Midbrain (tissue), 1 donor: Measurements from ENCODE around the gene FN1.

Experiments used
- DNase-seq: peaks from one replicate; lab custom pipeline; 2025; lab: John Stamatoyannopoulos, UW

The FN1 gene

DNA sequence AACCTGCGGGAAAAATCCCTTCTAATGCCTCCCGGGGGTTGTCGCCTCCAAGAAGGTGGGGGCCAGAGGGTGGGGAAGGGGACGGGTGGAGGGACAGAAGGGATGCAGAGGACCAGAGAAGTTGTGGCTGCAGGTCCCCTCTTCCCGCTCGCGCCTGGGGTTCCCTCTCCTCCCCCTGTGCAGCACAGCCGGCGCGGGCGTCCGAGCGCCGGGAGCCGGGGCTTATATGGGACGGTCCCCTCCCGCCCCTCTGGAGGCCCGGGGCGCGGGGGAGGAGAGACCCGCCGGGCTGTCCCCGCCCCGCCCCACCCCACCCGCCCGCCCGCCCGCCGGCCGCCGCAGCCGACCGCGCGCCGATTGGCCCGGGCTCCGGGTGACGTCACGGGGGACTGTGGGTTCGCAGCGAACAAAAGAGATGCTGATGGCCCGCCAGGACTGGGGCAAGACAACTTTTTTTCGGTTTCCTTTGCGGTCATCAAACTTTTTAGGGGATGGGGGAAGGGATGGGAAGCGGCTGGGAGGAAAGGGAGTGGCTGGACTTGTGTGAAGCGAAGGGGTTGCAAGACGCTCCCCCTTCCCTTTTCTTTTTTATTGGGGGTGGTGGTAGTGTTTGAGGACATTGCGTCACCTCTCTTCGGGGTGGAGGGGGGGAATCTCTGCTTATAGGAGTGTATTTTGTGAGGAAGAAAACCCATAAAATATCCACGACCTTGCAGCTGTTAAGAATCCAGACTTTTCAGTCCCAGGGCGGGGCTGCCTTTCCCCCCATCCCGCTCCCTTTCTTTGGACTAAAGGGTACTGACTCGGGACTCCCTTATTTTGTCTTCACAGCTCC is at the start of gene FN1:
Gene FN1 (minus strand): TSS at position 199 of the 835 bp plus-strand sequence. CDS start 266 bp downstream, outside the sequence.
- DNase-seq, result peak; percentile 74

DNA sequence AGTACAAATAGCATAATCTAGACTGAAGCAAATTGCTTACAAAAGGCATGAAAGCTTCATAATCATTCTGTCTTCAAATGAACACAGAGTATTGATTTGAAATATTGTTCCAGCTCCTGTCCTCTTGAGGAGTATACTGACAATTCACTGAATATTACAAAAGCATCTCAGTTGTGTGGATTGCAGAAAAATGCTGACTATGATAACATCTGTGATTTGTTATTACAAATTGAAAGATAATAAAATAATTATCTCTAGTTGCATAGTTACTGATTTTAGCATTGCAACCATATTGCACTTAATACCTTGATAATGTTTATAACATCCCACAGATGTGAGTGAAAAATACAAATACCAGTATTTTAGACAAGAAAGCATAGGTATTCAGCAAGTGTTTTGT is 49.2 kb upstream of the FN1 start:
- no peak for DNase-seq

DNA sequence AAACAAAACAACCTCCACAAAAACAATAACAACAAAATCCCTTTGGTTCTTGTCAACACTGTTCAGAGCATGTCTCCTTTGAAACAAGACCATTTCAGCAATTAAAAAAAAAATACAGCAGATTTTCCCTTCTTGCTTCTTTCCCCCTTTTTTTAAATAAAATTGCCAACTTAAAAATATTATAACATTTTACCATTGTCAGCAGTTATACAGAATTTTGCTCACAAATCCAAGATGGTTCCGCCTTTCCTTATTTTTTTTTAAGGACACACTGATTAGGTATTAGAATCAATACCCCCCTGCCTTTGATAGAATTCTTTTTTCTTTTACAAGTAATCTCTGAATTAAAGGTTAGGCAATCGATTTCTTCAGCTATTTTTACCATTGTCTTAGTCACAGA is 48.7 kb upstream of the FN1 start:
- no peak for DNase-seq

DNA sequence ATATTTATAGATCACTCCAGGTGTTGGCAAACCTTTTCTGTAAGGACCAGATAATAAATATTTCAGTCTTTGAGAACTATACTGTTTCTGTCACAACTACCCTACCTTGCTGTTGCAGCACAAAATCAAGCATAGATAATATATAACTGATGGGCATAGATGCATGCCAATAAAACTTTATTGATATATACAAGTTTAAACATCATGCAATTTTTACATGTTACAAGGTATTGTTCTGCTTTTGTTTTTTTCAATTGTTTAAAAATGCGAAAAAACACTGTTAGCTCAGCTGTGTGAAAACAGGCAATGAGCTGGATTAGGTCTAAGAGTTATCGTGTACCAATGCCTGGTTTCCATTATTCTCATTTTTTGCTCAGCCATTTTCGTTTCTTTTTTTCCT is 47.6 kb upstream of the FN1 start:
- no peak for DNase-seq

DNA sequence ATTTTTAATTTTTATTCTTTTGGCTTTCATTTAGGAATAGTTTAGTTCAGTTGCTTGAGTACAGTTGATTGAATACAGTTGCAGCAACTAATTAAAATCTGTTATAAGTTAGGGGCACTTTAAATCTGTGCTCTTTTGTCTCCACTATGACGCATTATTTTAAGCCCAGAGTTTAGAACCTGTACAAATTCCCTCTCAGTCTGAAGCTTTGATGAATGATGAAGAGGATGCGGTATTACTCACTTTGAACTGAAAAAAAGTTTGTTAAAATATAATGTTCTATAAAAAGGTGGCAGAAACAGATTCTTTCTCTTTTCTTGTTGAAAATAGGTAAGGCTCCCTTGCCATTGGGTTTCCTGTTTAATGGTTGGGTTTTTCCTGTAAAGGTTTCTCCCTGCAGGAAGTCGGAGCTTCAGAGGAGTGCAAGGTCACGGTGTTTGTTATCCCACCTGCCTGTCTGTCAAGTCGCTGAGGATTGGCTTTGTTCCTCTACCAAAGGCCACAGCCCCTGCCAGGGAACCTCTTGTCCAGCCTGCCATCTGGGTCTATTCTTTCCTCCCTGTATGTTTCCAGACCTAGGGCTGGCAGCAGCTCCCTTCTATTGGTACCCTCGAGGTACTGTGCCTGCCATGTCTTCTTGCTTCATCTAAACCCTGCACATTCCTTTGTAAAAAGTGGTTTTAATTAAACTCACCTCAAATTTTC is 43.8 kb upstream of the FN1 start:
- no peak for DNase-seq

DNA sequence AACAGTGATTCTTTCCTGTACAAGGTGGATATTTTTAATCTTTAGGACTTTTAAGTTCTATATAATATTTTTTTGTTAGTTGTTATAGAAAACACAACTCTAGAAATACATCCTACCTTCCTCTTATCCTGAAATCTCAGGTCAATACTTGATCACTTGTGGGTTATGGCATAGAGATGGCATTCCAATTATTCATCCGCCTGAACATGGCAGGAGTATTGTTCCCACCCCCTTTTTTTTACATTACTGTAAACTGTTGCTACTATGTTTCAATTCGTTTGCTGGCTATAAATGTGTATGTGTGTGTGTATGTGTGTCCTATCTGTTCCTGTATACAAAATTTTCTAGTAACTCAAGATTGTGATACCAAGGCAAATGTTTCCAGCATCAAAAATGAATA is 43.3 kb upstream of the FN1 start:
- no peak for DNase-seq

DNA sequence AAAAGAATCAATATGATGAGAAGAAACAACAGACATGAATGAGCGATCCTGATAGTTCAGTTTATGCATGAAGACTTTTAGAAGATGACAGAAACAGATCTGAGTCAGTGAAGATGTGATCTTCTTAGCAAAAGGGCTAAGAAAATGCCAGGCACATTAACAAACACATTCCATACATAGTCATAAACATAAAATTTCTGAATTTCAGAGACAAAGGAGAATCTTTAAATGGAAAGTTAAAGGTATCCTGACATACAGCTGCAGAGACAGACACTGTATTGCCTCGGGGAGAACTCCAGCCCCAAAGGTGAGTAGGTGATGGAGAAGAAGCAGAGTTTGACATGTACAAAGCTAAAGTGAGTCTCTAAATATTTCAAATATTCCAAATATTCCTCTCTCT is 40.6 kb upstream of the FN1 start:
- DNase-seq, result no peak

DNA sequence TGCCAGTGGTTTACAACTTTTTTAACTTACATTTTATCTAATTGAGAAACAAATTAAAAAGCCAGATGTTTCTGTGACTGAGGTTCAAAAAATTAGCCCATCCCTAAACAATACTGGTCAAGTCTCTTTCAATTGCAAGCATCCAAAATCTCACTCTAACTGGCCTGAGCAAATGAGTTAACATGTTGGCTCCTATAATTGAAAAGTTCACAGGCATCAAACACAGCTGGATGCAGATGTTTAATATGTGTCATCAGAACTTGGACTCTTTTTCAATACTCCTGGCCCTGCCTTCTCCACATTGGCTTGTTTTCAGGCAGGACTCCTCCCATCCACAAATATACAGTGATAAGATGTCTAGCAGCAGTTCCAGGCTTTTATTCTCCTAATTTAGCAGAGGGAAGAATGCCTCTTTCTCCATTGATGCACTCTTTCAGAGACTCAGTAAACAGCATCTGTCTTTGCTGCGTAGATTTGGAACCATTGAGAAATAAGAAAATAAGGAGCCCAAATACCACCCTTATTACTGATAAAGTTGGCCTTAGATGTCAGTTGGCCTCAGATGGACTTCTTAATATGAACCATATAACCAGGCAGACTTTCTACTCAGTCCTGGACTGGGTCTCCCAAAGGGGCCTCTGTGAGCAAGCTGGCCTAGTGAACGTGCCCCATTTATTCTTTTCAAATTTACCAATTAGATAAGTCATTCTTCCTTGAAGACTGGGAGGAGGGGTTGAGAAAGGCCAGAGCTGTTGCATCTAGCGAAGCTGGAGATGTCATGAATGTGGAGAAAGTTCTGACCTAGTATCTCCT is 30.4 kb upstream of the FN1 start:
- DNase-seq, result no peak

DNA sequence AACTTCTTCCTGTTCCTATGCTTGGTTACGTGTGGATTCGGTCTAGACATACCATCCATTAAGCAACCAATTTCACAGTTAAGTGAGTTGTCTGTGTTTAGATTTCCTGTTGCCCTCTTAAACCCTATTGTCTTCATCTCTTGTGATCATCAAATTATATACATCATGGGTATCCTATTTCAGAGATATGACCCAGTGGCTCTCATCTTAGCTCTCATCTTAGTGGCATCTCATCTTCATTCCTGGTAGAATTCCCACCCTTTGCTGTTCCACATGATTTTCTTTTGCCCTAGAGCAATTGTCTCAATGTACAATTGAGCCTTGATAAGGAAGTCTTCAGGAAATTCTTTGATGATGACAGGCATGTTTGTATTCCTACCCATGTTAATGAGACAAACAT is 29.4 kb upstream of the FN1 start:
- no peak for DNase-seq

DNA sequence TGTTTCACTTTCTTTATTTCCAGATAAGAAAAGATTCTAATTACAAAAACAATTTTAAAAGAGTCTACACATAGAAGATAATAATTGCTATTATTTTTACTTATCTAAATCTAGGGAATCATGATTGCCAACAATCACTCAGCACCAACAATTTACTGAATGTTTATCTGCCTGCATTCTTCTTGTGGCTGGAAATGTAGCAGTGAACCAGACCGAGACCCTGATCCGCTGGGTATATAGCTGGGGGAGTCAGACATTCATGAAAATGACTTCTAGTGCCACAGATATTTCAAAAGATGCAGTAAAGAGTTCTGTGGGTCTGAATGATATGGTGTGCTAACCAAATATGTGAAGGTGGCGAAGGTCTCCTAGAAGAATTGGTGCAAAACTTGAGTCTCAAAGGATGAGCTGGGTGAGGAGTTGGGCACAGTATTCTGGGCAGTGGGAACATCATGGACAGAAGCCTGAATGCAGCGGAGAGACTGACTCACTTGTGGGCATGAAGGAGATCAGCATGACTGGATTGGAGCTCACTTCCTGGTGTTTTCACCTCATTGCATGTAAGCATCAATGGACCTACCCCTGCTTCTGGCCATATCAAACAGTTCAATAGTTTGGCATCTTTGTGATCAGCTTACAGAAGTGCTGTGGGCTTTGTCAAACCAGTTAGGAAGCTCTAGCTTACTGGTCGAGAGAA is 26.1 kb upstream of the FN1 start:
- DNase-seq, result no peak

DNA sequence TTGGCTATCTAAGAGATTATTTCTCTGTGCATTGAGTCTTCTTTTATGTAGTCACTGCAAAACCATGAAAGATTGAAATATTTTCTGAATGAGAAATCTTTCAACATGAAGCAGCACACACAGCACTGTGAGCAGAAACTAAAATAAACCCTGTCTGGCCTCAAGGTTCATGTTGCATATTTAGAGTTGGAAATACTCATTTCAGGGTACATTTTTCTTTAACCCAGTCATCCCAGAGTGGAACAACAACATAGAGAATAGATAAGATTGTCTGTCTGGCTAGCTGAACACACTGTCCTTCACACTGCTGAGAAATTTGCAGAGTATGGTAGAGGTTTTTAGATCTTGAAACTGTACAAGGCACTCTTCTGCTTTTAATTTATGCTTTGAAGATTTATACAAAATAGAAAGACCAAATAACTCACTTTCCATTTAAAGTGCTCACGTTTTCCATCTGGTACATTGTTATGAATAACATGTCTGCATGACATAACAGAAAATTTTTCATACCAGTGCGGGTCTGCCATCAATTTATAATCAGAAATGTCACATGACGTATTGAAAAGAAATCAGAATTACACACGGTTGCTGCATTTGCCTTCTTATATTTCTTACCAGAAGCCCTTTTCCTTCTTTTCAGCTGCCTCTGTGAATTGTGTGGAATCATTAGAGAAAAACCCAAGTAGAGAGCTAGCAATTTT is 25.0 kb upstream of the FN1 start:
- no peak for DNase-seq

DNA sequence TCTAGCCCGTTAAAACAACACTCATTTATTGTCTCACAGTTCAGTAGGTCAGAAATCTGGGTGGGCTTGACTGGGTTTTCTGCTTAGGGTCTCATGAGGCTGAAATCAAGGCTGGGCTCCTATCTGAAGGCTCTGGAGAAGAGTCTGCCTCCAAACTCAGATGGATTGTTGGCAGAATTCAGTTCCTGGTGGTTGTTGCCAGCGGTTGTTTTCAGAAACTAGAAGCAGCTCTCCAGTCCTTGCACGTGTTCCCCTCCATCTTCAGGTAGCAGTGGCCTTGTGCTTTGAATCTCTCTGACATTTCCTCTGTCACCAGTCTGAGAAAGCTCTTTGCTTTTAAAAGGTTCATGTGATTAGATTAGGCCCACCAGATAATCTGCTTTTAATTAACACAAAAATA is 20.1 kb upstream of the FN1 start:
- DNase-seq, result no peak

DNA sequence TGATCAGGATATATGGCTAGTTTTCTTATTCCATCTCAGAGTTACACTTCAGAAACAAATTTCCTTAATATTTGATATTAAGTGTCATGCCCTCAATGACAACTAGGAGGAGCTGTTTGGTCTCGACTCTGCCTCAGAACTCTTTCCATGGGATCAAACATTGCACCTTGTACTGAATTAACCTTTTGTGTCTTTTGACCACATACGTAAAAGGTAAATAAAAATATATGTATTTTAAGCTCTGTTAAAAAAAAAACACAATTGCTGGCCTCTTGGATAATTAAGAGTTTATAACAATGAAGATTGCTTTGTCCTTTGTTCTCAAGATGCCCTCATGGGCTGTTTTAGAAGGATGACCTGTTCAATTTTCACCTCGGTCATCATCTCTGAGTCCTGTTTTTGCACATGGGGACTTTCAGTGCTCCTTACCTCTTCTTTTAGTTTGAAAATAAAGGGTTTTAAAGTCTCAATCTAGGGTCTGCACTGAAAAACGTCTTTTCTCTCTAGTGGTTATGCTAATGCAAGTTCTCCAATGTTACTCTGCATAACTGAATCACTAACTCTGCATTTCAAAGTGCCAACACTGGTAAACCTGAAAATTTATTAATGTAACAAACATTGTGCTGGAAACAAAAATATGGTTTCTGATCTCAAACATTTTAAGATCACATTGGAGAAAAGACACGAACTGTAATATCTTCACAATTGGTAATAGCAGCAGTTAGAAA is 18.8 kb upstream of the FN1 start:
- DNase-seq, result peak; percentile 34

DNA sequence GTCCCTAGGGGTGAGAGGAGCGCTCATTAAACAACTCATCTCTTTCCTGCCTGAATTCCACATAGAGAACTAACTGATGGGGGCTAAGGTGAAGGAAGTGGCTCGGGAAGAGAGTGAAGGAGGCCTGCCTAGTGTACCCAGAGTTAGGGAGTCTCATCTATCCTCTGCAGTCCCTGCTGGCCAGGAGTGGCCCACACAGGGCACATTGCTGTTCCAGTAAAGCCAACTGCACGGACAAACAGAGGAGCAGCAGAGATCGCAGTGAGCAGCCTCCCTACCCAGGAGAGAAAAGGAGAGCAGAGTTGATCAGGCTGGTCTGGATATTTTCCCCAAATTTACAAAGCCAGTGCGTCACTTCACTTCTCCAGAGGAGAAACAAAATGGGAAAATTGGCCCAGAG is 16.9 kb upstream of the FN1 start:
- DNase-seq, result no peak

DNA sequence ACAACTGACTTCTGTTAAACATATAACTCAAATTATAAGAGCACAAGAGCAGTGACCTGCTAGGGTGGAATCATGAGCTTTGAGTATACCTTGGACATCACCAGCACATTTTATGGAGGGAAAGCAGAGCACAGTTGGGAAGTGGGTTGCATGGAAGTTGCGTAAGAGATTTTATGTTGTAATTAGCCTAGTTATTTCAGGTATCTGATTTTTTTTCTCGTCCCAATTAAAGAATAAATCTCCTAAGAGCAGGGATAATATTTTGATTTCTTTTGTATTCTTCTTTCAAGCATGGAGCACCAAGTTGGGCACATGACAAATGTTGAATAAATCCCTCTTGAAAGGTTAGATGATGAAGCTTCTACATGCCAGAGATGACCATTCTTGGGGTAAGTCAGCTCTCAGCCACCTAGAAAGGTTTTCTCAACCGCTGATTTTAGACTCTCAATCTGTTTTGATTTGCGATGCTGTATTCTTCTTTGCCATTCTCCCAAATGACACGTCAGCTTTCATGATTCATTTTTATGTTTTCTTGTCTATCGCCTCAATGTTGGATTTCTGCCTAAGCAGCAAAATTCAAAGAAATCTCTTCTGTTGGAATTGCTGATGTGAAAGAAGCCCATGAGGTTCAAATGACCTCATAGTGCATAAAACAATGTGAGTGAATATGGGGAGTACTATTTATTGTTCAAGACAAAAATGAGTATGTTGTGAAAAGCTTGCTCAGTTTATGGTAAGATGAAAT is 15.3 kb upstream of the FN1 start:
- DNase-seq, result no peak

DNA sequence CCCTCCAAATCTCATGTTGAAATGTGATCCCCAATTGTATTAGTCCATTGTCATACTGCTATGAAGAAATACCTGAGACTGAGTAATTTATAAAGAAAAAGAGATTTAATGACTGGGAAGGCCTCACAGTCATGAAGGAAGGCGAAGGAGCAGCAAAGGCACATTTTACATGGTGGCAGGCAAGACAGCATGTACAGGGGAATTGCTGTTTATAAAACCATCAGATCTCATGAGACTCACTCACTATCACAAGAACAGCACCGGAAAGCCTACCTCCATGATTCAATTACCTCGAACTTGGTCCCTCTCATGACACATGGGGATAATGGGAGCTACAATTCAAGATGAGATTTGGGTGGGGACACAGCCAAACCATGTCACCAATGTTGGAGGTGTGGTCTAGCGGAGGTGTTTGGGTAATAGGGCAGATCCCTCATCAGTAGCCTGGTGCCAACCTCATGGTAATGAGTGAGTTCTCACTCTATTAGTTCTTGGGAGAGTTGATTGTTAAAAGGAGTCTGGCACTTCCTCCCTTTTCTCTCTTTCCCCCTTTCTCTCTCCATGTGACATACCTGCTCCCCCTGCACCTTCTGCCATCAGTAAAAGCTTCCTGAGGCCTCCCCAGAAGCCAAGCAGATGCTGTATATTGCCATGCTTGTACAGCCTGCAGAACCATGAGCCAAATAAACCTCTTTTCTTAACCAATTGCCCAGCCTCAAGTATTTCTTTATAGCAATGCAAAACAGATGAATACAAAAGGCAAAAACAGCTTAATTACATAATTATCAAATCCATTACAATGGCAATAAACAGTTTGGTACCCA is 14.5 kb upstream of the FN1 start:
- DNase-seq, result no peak

DNA sequence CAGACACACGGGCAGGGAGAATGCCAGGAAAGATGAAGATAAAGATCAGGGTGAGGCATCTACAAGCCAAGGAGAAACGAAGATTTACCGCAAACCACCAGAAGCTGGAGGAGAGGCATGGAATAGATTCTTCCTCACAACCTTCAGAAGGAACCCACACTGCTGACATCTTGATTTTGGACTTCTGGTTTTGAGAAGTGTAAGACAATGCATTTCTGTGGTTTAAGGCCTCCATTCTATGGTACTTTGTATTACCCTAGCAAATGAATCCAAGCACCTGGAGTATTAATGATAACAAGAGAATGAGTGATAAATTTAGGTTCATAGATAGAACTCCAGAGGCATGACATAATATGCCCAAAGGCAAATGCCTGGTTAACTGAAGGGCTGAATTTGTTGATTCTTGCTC is 11.8 kb upstream of the FN1 start:
- no peak for DNase-seq

DNA sequence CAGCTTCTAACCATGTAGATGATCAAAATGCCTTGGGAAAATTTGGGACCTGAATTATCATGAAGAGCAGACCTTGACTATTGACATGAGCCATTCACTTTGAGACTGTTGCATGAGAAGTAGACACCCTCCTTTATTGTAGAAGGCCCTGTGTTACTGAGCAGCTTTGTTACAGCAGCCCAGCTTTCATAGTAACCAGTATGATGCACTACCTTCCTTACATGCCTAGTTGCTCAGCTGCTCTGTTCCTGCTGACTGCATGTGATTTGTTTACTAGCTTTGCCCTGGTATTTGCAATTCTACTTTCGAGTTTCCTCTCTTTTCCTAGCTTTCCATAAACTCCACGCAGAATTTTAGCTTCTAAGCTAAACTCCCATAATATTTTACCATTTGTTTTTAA is 11.2 kb upstream of the FN1 start:
- DNase-seq, result no peak

DNA sequence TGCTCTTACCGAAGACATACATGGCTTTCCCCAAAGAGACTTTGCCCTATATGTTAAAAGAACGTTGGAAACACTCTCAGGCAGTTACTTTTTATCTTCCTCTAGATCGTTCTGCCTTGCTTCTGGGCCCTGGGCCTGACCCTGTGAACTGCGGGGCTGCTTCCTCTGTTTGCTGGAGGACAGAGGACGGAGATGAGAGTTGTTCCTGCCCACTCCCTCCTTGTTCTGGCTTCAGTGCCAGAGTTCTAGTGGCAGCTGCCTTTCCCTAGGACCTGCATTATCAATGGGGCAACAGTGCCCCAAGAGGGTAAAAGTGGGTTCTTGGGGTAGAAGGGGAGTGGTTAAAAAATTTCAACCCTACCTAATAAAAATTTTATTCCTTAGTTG is 6.5 kb upstream of the FN1 start:
- no peak for DNase-seq
